ENCODE measurements around the gene PARS2. TPM values are rescaled to one million over a fixed set of nuclear protein-coding genes. Genes with fewer than 3 reads are reported as not detected.

PARS2 gene
- polyA plus RNA-seq, 1 donor (not counting 4 experiments of a cell fraction or from before 2014, with no cell fraction given), result 3.0 TPM

DNA sequence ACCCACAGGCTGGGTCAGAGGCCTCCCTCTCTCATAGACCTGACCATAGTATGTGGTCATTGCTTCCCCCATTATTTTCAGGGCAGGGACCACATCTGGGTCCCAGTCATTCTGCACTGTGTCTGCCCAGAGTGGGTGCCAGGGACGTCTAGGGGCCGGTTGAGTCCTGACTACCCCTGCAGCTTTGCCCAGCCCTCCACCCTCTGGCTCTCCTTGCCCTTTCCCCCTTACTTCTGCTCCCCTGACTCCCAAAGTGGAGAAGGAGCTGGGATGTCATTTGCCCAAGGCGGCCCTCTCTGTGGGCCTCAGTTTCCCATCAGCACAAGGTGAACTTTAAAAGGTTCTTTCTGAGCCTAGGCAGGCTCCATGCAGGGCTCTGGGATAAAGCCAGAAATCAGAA, 41.1 kb upstream of the PARS2 start:
- no peaks in the 10 kb centered on the region for H3K36me3 ChIP-seq (ENCODE audit: control insufficient read depth in 2 of 2, extremely low read depth in 1 of 2, insufficient read depth in 2 of 2, low read length in 2 of 2)
- H3K27ac ChIP-seq (ENCODE audit: control insufficient read depth, insufficient read depth, low read length), result no peak overlapping the region
- peaks cover 13% of the 10 kb centered on the region for H3K4me1 ChIP-seq (ENCODE audit: control insufficient read depth, extremely low read depth, insufficient read depth, low read length)
- dilution Hi-C loops (cut with MboI; ENCODE audit: extremely low pct_ligation_motif_present, low sequenced_read_pairs), result no loop called here
- H3K4me2 ChIP-seq (ENCODE audit: control insufficient read depth, extremely low read depth, insufficient read depth, low read depth, low read length), result no peak overlapping the region
- no peaks in the 10 kb centered on the region for H3K9me3 ChIP-seq (ENCODE audit: control insufficient read depth, low read depth, low read length)
- H3K9ac ChIP-seq (ENCODE audit: control insufficient read depth, extremely low read depth, insufficient read depth, low read length), result no peak overlapping the region
- H3K79me2 ChIP-seq (ENCODE audit: control insufficient read depth, insufficient read depth, low read length), result no peaks in the 10 kb centered on the region
- no peak for FAIRE-seq
- no peak for DNase-seq (ENCODE audit: low read depth, low spot score)
- no peak overlapping the region for H3K4me3 ChIP-seq (ENCODE audit: control insufficient read depth in 2 of 3, extremely low read depth in 1 of 3, insufficient read depth in 2 of 3, low read depth in 1 of 3, low read length in 3 of 3)
- TF ChIP-seq EZH2 (IDR thresholded peaks at IDR 0.05; ENCODE audit: low read length), result no peak
- TF ChIP-seq, protein P1, sequence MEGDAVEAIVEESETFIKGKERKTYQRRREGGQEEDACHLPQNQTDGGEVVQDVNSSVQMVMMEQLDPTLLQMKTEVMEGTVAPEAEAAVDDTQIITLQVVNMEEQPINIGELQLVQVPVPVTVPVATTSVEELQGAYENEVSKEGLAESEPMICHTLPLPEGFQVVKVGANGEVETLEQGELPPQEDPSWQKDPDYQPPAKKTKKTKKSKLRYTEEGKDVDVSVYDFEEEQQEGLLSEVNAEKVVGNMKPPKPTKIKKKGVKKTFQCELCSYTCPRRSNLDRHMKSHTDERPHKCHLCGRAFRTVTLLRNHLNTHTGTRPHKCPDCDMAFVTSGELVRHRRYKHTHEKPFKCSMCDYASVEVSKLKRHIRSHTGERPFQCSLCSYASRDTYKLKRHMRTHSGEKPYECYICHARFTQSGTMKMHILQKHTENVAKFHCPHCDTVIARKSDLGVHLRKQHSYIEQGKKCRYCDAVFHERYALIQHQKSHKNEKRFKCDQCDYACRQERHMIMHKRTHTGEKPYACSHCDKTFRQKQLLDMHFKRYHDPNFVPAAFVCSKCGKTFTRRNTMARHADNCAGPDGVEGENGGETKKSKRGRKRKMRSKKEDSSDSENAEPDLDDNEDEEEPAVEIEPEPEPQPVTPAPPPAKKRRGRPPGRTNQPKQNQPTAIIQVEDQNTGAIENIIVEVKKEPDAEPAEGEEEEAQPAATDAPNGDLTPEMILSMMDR (optimal IDR thresholded peaks at IDR 0.05 in 1 of 3, IDR thresholded peaks at IDR 0.05 in 1 of 3, conservative IDR thresholded peaks at IDR 0.05 in 1 of 3; ENCODE audit: extremely low read depth in 1 of 3, insufficient read depth in 2 of 3, low read length in 3 of 3), result no peak
- no peaks in the 10 kb centered on the region for H4K20me1 ChIP-seq (ENCODE audit: control insufficient read depth, extremely low read depth, insufficient read depth, low read length)
- no peaks in the 10 kb centered on the region for H3K27me3 ChIP-seq (ENCODE audit: control insufficient read depth, extremely low read depth, insufficient read depth, low read length)
- H3K9me1 ChIP-seq (ENCODE audit: control insufficient read depth, extremely low read depth, insufficient read depth, low read length), result no peaks in the 10 kb centered on the region
- H2AFZ ChIP-seq (ENCODE audit: control insufficient read depth, low read length), result no peak overlapping the region

DNA sequence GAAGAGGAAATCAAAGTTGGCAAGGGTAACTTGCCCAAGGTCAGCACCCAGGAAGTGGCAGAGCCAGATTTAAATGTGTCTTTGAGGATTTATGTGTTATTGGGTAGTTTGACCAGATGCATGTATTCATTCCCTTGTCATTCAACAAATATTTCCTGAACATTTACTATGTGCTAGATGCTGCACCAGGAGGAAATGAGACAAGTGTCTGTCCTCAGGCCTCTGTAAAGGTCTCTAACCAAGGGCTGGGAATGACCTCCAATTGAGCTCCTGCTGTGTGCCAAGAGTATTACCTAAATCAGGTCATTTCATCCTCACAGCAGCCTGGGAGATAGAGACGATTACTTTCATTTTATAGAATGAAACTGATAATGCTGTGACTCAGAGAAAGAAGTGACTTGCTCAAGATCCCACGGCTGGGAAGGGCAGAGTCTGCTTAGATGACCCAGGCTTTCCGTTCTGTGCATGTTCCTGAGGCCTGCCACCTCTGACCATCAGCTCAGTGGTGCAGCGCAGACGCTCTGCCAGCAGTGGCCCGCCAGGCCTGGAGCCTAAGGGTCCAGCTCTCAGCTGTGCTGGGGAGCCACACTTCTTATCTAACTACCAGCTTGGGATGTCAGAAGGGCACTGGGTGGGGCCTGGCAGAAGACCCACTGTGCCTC, 40.3 kb upstream of the PARS2 start:
- no peak for TF ChIP-seq EZH2 (IDR thresholded peaks at IDR 0.05; ENCODE audit: low read length)
- TF ChIP-seq, protein P1 (optimal IDR thresholded peaks at IDR 0.05 in 1 of 3, IDR thresholded peaks at IDR 0.05 in 1 of 3, conservative IDR thresholded peaks at IDR 0.05 in 1 of 3; ENCODE audit: extremely low read depth in 1 of 3, insufficient read depth in 2 of 3, low read length in 3 of 3), result no peak
- H3K9ac ChIP-seq (ENCODE audit: control insufficient read depth, extremely low read depth, insufficient read depth, low read length), result no peak overlapping the region
- DNase-seq (ENCODE audit: low read depth, low spot score) (no peak), FAIRE-seq (no peak)
- H3K79me2 ChIP-seq (ENCODE audit: control insufficient read depth, insufficient read depth, low read length), result no peaks in the 10 kb centered on the region
- no peaks in the 10 kb centered on the region for H3K36me3 ChIP-seq (ENCODE audit: control insufficient read depth in 2 of 2, extremely low read depth in 1 of 2, insufficient read depth in 2 of 2, low read length in 2 of 2)
- no peak overlapping the region for H3K4me2 ChIP-seq (ENCODE audit: control insufficient read depth, extremely low read depth, insufficient read depth, low read depth, low read length)
- no peaks in the 10 kb centered on the region for H3K9me3 ChIP-seq (ENCODE audit: control insufficient read depth, low read depth, low read length)
- H3K4me3 ChIP-seq (ENCODE audit: control insufficient read depth in 2 of 3, extremely low read depth in 1 of 3, insufficient read depth in 2 of 3, low read depth in 1 of 3, low read length in 3 of 3), result no peak overlapping the region
- H2AFZ ChIP-seq (ENCODE audit: control insufficient read depth, low read length), result no peak overlapping the region
- H3K4me1 ChIP-seq (ENCODE audit: control insufficient read depth, extremely low read depth, insufficient read depth, low read length), result peaks cover 22% of the 10 kb centered on the region
- no peaks in the 10 kb centered on the region for H4K20me1 ChIP-seq (ENCODE audit: control insufficient read depth, extremely low read depth, insufficient read depth, low read length)
- no peaks in the 10 kb centered on the region for H3K27me3 ChIP-seq (ENCODE audit: control insufficient read depth, extremely low read depth, insufficient read depth, low read length)
- no peaks in the 10 kb centered on the region for H3K9me1 ChIP-seq (ENCODE audit: control insufficient read depth, extremely low read depth, insufficient read depth, low read length)
- no peak overlapping the region for H3K27ac ChIP-seq (ENCODE audit: control insufficient read depth, insufficient read depth, low read length)
- dilution Hi-C loops (cut with MboI; ENCODE audit: extremely low pct_ligation_motif_present, low sequenced_read_pairs), result no loop called here
